COLO668 (cell line): ENCODE data around the gene CNGA2.
"Not testable (repeated sequence)": the region's sequence is repeated elsewhere in the genome, so short reads cannot be mapped to it uniquely, and the experiment has no call there.

ENCODE experiments used
- DNase-seq: peaks from one replicate; lab custom pipeline; 2025; ENCODE audit not compliant: unreplicated experiment; lab: John Stamatoyannopoulos, UW

CNGA2 gene

DNA sequence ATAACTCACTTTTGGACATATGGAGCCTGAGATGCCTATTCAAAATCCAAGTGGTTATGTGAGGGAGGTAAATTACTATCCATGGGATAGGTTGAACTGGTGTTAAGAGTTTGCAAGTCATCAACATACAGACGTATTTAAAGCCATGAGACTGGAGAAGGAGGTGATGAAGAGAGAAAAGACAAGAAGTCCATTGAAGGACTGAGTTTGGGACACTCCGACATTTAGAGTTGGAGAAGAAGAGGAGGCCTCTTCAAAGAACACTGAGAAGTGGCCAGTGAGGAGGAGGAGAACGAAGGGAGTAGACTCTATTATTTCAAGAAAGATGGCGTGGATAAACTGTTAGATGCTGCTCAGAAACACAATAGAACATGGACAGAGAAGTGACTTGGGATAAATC is at the start of gene CNGA2:
Gene CNGA2 (plus strand): TSS at position 301 of the 400 bp plus-strand sequence. CDS start 3,738 bp downstream, outside the sequence.
- no peak for DNase-seq

GRCh38 chrX:151687635-151688034 is 46.9 kb upstream of the CNGA2 start:
- no peak for DNase-seq

DNA sequence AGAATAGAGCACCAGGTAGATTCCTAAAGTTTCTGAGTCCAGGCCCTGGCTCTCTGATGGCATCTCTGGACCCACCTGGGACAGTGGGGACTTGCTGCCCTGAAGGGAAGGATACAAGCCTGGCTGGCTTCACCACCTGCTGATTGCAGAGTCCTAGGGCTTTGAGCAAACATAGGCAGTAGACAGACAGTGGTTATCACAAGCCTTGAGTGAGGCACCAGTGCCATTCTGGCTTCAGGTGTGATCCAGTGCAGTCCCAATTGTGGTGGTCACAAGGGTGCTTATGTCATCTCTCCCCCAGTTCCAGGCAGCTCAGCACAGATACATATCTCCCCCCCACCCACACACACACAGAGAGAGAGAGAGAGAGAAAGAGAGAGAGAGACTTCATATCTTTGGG is 45.9 kb upstream of the CNGA2 start:
- no peak for DNase-seq

- no peak for DNase-seq
These were observed 41.7 kb upstream of the CNGA2 start for GRCh38 chrX:151692825-151693224.

GRCh38 chrX:151694121-151694520 is 40.4 kb upstream of the CNGA2 start:
- no peak for DNase-seq

DNA sequence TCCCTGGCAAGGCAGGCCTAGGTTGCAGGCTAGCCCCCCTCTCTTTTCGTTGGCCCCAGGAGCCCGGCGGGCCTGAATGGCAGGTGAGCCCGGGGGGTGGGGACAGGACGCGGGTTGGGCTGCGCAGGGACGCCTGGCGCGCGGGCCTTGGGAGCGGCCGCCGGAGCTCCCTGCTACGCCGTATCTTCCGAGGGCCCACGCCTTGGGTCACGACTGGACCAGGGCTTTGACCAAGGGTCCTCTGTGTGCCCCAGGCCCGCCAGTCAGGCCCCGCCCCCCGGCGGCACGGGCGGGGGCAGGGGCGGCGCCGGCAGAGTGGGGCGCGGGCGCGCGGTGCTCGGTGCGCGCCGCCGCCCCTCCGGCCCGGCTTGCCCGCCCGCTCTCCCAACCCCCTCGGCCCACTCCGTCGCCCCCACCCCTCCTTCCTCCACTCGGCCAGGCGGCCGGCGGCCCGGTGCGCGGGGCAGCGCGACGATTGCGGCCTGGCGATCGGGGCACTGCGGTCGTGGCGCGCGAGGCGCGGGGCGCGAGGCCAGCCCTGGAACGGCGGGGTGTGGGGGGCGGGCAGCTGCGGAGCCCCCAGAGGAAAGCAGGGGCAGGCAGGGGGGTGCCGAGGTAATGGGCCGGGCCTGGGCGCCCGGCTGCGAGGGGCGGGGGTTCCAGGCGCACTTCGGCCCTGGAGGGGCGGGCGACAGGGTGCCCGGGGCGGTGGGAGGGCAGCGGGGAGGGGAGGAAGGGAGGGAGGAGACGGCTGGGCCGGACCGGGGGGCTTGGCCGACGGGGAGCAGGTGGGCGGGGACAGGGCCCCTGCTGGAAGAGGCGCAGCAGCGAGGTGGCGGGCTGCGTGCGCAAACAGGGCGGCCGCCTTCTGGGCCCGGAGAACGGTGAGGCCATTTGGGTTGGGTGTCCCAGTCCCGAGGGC is 39.6 kb upstream of the CNGA2 start, which contains the start of gene PRRG3:
Gene PRRG3 (plus strand): TSS at position 798 of the 922 bp plus-strand sequence. CDS start 3,357 bp downstream, outside the sequence.
- no peak for DNase-seq

- DNase-seq: no peak
These were observed 38.8 kb upstream of the CNGA2 start for GRCh38 chrX:151695583-151696340.

DNA sequence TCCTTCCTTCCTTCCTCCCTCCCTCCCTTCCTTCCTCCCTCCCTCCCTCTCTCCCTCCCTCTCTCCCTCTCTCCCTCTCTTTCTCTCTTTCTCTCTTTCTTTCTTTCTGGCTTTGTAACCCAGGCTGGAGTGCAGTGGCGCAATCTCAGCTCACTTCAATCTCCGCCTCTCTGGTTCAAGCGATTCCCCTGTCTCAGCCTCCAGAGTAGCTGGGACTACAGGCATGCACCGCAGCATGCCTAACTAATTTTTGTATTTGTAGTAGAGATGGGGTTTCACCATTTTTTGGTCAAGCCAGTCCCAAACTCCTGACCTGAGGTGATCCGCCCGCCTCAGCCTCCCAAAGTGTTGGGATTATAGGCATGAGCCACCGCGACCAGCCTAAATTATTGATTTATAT is 37.5 kb upstream of the CNGA2 start:
- DNase-seq: not testable (repeated sequence)

- DNase-seq: no peak
These were observed 37.0 kb upstream of the CNGA2 start for GRCh38 chrX:151697522-151697921.

GRCh38 chrX:151698485-151698884 is 36.1 kb upstream of the CNGA2 start:
- DNase-seq: no peak

DNA sequence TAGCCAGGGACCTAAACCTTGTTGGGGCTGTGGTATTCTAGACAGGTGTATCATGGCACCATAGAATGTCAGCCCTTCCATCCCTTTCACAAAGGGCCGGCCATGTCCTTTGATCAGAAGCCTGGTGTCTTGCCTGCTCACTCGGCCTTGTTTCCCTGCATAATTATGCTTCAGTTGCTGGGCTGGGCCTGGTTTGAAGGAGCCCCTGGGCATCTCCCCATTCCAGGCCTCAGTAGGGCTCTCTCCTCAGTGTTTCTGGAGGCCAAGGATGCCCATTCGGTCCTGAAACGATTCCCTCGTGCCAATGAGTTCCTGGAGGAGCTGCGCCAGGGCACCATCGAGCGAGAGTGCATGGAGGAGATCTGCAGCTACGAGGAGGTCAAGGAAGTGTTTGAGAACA is 34.8 kb upstream of the CNGA2 start:
- no peak for DNase-seq

DNA sequence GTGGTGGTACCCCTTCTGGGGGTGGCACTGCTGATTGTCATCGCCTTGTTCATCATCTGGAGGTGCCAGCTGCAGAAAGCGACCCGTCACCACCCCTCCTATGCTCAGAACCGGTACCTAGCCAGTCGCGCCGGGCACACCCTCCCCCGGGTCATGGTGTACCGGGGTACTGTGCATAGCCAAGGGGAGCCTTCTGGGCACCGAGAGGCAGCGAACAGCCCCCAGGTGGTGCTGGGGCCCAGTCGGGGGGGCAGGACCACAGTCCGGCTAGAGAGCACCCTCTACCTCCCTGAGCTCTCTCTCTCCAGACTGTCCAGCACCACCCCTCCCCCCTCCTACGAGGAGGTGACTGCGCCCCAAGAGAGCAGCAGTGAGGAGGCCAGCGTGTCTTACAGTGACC is 34.0 kb upstream of the CNGA2 start:
- DNase-seq: no peak

DNA sequence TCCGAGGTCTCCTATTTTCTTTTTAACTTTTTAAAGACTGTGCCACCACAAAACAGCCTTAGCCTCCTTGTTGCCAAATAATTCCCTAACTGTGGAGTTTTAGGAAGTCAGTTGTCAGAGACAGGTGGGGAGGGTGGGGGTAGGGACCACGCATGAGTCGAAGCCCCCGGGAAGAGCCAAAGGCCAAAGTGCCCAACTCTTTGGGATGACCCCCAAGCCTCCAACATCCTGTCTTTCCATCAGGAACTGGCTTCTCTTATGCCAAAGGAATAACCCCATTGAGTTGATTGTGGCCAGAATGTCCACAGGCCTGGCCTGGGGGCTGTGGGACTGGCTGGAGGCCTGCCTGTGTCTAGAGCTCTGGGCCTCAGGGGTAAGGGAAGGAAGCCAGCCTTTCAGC is 33.5 kb upstream of the CNGA2 start:
- DNase-seq: no peak

- no peak for DNase-seq
These were observed 33.0 kb upstream of the CNGA2 start for GRCh38 chrX:151701531-151701930.

DNA sequence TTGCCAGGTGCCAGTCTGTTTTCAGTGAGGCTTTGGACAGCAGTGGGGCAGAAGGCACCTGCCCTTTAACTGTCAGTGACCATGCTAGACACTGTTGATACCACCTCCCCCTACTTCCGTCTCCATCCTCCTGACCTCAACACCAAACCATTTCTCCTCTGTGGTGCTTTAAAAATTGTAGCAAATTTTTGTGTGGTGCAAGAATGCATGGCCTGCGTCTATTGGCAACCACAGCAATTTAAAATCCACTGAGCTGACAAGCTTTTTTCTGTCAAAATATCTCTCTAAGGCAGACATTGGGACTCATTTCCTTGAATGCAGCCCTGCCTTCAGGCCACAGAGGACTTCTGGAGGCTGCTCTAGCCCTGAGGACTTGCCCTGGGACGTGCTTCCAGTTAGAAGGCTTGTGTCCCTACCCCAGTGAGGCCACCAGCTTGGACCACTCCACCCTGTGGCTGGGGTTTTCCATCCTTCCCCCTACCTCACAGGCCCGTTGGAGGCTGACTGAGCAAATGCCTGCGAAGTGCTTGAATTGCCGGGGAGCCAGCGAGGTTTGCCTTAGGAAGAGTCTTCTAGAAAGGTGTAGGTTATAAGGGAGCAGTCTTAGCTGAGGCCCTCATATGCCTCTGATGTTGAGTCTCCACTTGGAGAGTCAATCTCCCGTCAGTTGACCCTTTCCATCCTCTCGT is 32.4 kb upstream of the CNGA2 start:
- DNase-seq: no peak

GRCh38 chrX:151702741-151703340 is 31.7 kb upstream of the CNGA2 start:
- DNase-seq: no peak

DNA sequence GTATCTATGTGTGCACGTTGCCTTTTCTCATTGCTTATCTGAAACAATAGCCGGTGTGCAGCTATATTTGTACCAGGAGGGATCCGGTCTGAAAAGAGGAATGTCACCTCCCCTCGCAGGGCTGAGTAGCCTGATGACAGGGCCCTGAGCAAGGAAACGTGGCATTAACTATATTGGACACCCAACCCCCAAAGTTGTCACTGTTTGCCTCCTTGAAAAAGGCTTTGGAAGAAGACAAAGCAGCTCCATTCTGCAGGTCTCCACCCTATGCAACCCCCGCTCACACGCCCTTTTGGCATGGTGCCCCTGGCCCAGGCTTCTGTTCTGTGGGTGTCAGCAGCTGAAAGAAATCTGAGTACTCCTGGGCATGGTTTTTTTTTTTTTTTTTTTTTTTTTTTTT is 31.1 kb upstream of the CNGA2 start:
- DNase-seq: no peak

- no peak for DNase-seq
These were observed 30.4 kb upstream of the CNGA2 start for GRCh38 chrX:151704041-151704663.

DNA sequence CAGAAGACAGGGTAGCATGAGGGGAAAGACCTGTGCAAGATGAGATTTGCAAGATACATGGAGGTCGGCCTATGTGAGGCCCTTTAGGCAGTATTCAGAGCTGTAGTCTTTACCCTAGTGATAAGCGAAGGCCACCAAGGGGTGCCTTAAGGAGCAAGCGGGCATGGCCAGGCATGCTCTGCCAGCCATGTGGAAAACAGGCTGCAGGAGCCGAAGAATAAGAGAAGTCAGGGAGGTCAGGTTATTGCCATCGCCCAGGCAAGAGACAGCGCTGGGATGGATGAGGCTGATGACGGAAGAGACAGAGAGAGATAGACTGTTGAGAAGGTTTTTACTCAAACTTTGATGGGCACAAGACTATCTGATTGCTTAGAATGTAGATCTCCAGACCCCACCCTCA is 25.7 kb upstream of the CNGA2 start:
- DNase-seq: no peak

GRCh38 chrX:151710457-151710856 is 24.1 kb upstream of the CNGA2 start:
- DNase-seq: no peak

DNA sequence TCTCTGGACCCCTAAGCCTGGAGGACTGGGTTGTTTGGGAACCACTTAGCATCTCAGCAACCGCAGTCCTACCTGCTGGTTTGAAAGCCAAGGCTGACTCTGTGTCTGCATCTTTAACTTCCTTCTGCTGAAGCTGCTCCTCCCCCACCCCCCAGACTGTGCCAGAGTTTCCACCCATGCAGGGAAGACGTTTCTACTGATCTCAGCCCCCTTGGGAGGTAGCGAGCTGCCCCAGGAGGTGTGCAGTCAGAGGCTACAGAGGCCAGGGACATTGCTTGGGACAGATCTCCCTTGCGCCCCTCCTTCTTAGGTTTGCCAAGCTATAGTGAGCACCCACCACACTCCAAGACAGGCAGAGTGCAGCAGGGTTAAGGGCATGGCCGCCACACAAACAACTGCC is 23.4 kb upstream of the CNGA2 start:
- no peak for DNase-seq
